Measurements from ENCODE around the gene APOH. TPM values are rescaled to one million over a fixed set of nuclear protein-coding genes. Genes with fewer than 3 reads are reported as not detected.

APOH gene
- total and polyA plus RNA-seq, 5 donors, result 0.11 to 1.3 TPM; not detected in 3

DNA sequence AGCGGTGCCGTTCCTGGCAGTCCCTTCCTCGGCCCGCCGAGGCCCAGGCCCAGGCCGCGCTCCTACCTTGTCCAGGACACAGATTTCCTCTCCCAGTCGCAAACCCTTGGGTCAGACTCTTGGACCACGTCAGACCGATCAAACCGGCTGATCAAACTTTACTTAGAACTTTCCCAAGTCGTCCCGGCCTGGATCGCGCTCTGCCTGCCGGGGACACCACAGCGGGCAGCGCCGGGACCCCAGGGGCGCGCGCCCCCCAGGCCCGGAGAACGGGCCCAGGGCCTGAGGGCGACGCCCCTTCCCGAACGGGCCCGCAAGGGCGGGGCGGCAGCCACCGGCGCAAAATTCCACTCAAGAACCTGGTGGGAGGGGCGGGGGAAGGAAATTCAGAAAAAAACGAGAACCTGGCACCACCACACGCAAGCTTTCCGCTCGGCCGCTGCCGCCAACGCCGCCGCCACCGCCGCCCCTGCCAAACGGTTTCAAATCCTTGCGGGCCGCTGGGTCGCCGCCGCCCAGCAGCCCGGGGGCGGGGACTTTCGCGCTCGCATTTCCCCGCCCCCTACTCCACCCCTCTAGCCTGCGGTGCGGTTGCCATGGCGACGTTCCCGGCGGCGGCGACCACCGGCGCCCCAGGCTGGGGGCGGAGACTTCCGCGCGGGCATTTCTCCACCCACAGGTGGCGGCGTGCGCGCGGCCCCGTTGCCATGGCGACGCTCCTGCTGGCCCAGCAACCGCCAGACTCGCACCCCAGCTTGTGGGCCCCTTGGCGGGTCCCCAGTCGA, 37.4 kb downstream of the APOH start, which contains the start of gene CEP112:
CEP112 (minus strand) TSS at position 541 of the 785 bp plus-strand sequence.
- Histone ChIP-seq H3K9me3 (ENCODE audit: control insufficient read depth, low read length) (no peaks in the 10 kb centered on the region), H3K4me1 (ENCODE audit: control insufficient read depth, insufficient read depth, low read length) (no peaks in the 10 kb centered on the region), H3K27me3 (ENCODE audit: control insufficient read depth, insufficient read depth) (no peaks in the 10 kb centered on the region), H3K27ac (ENCODE audit: low read length) (peak within 1 kb of the TSS; percentile 66), H3K4me3 (ENCODE audit: low read length) (peak within 1 kb of the TSS; percentile 82)
- ATAC-seq, result peak; percentile 94
- WGBS, result under 1% methylated on average over 83 of the region's 83 CpGs
- DNase-seq, result peak; percentile 85 to 92 (median 92)
- intact Hi-C loops (cut with DNase I), result no loop called here

DNA sequence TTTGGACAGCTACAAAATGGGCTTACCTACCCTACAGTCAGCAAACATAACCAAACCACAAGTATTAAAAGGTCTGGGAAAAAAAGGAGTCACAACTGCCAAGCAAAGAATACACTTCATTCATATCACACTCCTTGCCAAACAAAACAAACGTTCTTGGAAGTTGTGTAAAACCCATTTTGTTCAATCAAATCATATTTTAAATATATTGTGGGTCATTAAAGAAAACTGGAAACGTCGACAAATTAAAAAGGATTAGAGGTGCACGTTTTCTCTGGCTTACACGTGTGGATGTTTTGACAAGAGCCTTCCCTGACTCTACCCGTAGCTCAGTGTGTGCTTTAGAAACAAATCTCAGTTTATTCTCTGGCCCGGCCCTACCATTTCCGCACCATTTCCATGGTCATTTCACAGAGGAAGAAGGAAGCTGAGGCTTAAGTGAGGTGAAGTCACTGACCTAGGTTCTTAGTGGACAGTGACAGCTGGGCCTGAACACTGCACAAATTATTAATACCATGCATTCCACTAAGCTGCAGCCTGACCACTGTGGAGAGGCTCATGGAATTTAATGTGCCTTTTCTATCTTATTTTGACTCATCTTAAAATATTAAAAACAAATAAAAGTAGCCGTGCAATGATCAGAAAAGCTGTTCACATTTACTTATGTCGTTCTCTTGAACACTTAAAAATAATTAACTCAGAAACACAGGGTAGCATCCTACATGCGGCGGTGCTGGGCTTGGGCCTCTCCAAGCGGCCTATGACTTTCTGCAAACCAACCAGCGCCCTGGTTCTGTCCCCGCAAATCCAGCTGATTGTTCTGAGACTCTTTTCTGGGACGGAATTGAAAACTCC, 38.2 kb downstream of the APOH start:
- DNase-seq, result peak in 1 of 3 donors; percentile 52
- intact Hi-C loops (cut with DNase I), result no loop called here
- WGBS, result 14% methylated on average over 16 of the region's 16 CpGs
- Histone ChIP-seq H3K4me1 (ENCODE audit: control insufficient read depth, insufficient read depth, low read length) (no peaks in the 10 kb centered on the region), H3K9me3 (ENCODE audit: control insufficient read depth, low read length) (no peaks in the 10 kb centered on the region), H3K4me3 (ENCODE audit: low read length) (peak overlapping the region; percentile 82), H3K27me3 (ENCODE audit: control insufficient read depth, insufficient read depth) (no peaks in the 10 kb centered on the region), H3K27ac (ENCODE audit: low read length) (peak overlapping the region; percentile 66)
- ATAC-seq, result peak; percentile 47 to 66

DNA sequence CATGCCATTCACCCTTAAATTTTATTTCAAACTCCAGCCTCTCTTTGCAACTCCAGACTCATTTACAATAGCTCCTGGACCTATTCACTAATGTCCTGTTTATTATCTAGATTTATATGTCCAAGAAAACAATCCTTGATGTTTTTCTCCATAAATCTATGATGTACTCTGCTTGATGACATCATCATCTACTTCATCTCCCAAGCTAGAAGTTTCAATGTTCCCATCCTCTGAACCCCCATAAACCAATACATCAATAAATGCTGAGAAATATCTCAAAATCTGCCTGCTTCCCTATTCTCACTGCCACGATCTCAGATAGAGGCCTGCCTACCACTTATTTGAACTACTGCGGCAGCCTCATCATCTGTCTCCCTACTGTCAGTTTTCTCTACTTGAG, 41.5 kb downstream of the APOH start:
- no peak overlapping the region for H3K4me3 ChIP-seq (ENCODE audit: low read length)
- WGBS, result 97% methylated on average over 2 of the region's 2 CpGs
- ATAC-seq, result no peak
- no peaks in the 10 kb centered on the region for H3K9me3 ChIP-seq (ENCODE audit: control insufficient read depth, low read length)
- no peak overlapping the region for H3K27ac ChIP-seq (ENCODE audit: low read length)
- intact Hi-C loops (cut with DNase I), result no loop called here
- no peaks in the 10 kb centered on the region for H3K4me1 ChIP-seq (ENCODE audit: control insufficient read depth, insufficient read depth, low read length)
- no peak for DNase-seq
- no peaks in the 10 kb centered on the region for H3K27me3 ChIP-seq (ENCODE audit: control insufficient read depth, insufficient read depth)

DNA sequence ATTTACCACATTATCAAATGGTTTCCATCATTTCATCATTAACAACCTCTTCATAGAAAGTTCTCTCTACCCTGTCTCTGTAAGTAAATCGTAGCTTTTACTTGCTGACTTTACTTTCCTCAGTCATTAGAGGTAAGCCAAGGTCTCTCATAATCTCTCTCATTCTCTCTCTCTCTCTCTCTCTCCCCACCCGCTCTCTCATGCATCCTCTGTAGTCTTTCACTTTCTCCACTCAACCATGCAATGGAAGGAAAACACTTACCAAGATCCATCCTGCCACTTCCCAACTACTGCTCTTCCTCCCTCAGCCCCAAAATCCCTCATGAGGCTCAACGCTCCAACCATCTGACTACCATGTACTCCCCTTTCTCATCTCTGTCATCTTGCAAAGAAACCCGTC, 43.4 kb downstream of the APOH start:
- Histone ChIP-seq H3K4me1 (ENCODE audit: control insufficient read depth, insufficient read depth, low read length) (no peaks in the 10 kb centered on the region), H3K9me3 (ENCODE audit: control insufficient read depth, low read length) (no peaks in the 10 kb centered on the region), H3K27me3 (ENCODE audit: control insufficient read depth, insufficient read depth) (no peaks in the 10 kb centered on the region), H3K4me3 (ENCODE audit: low read length) (no peak overlapping the region), H3K27ac (ENCODE audit: low read length) (no peak overlapping the region)
- DNase-seq, result no peak
- ATAC-seq, result no peak
- intact Hi-C loops (cut with DNase I), result no loop called here
- WGBS, result 98% methylated on average over 4 of the region's 4 CpGs

DNA sequence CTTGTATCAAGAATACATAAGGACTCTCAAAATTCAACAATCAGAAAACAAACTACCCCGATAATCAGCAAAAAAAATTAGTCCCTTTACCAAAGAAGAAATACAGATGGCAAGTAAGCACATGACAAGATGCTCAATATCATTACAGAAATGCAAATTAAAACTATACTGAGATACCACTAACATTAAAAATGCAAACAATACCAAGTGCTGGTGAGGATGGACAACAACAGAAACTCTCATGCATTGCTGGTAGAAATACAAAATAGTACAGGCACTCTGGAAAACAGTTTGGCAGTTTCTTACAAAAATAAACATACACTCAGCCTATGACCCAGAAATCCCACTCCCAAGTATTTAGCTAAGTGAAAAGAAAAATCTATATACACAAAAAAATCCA, 44.8 kb downstream of the APOH start:
- WGBS, result 100% methylated on average over 1 of the region's 1 CpG
- intact Hi-C loops (cut with DNase I), result no loop called here
- Histone ChIP-seq H3K27me3 (ENCODE audit: control insufficient read depth, insufficient read depth) (no peaks in the 10 kb centered on the region), H3K27ac (ENCODE audit: low read length) (no peak overlapping the region), H3K9me3 (ENCODE audit: control insufficient read depth, low read length) (no peaks in the 10 kb centered on the region), H3K4me1 (ENCODE audit: control insufficient read depth, insufficient read depth, low read length) (no peaks in the 10 kb centered on the region), H3K4me3 (ENCODE audit: low read length) (no peak overlapping the region)
- no peak for DNase-seq
- ATAC-seq, result no peak

DNA sequence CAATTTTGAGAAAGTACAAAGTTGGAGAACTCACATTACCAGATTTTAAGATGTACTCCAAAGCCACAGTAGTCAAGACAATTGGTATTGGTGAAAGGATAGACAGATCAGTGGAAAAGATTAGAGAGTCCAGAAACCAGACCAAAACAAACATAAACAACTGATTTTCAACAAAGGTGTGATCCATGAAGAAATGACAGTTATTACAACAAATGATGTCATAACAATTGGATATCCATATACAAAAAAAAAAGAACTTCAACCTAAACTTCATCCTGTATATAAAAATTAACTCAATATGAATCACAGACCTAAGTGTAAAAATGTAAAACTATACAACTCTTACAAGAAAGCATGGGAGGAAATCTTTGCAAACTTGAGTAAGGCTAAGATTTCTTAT, 45.7 kb downstream of the APOH start:
- intact Hi-C loops (cut with DNase I), result no loop called here
- H3K27ac ChIP-seq (ENCODE audit: low read length), result no peak overlapping the region
- no peaks in the 10 kb centered on the region for H3K27me3 ChIP-seq (ENCODE audit: control insufficient read depth, insufficient read depth)
- no peak overlapping the region for H3K4me3 ChIP-seq (ENCODE audit: low read length)
- no peak for DNase-seq
- no peak for ATAC-seq
- no peaks in the 10 kb centered on the region for H3K9me3 ChIP-seq (ENCODE audit: control insufficient read depth, low read length)
- H3K4me1 ChIP-seq (ENCODE audit: control insufficient read depth, insufficient read depth, low read length), result no peaks in the 10 kb centered on the region

DNA sequence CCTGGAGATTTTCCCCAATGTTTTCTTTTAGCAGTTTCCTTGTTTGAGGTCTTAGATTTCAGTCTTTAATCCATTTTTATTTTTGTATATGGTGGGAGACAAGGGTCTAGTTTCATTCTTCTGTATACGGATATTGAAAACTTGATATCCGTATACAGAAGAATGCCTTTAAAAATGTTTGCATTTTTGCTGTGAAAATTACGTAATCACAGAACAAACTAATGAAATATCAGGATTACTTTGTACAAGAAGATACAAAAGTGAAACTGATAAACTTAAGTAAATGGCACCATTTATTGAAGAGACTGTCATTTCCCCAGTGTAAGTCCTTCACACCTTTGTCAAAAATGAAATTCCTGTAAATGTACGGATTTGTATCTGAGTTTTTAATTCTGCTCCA, 50.6 kb downstream of the APOH start:
- no peak overlapping the region for H3K27ac ChIP-seq (ENCODE audit: low read length)
- no peak overlapping the region for H3K4me3 ChIP-seq (ENCODE audit: low read length)
- no peak for DNase-seq
- H3K9me3 ChIP-seq (ENCODE audit: control insufficient read depth, low read length), result no peaks in the 10 kb centered on the region
- 98% methylated on average over 4 of the region's 4 CpGs for WGBS
- no peak for ATAC-seq
- H3K4me1 ChIP-seq (ENCODE audit: control insufficient read depth, insufficient read depth, low read length), result no peaks in the 10 kb centered on the region
- intact Hi-C loops (cut with DNase I), result loop anchor here in 1 of 4 donors (10.0 kb wide), 1 partner anchor 904 kb away; no protein-coding TSS in a partner anchor
- H3K27me3 ChIP-seq (ENCODE audit: control insufficient read depth, insufficient read depth), result no peaks in the 10 kb centered on the region

DNA sequence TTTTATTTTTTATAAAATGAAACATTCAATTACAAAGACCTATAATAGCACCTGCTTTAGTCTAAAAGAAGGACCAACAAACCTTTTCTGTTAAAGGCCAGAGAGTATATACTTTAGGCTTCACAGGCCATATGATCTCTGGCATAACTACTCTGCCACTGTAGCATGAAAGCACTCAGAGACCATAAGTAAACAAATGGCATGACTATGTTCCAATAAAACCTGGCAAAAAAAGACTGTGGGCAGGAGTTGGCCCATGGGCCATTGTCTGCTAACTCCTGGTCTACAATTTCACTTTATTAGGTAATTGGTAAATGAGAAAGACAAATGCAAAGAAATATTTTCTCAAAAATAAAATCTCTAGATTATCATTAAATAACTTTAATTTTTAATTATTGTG, 52.2 kb downstream of the APOH start:
- Histone ChIP-seq H3K27me3 (ENCODE audit: control insufficient read depth, insufficient read depth) (no peaks in the 10 kb centered on the region), H3K27ac (ENCODE audit: low read length) (no peak overlapping the region), H3K9me3 (ENCODE audit: control insufficient read depth, low read length) (no peaks in the 10 kb centered on the region), H3K4me1 (ENCODE audit: control insufficient read depth, insufficient read depth, low read length) (no peaks in the 10 kb centered on the region), H3K4me3 (ENCODE audit: low read length) (no peak overlapping the region)
- intact Hi-C loops (cut with DNase I), result loop anchor here in 1 of 4 donors (10.0 kb wide), 1 partner anchor 902 kb away; no protein-coding TSS in a partner anchor
- no peak for ATAC-seq
- no peak for DNase-seq

DNA sequence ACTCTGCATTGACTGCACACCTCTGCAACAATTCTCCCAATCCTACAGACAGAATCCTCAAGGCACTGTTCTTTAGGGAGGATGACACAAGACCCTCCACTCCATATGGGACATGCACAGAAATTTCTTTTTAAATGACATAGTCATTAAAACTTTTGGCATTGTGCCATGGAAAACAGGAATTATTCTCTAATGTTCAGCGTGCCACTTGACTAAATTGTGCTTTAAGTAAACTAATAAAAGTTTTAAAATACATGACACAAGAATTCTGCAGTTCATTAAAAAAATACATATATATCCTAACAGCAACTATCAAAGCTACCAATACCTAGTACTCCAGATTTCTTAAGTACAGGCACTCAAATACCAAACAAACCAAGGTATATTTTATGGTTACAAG, 53.3 kb downstream of the APOH start:
- H3K4me1 ChIP-seq (ENCODE audit: control insufficient read depth, insufficient read depth, low read length), result no peaks in the 10 kb centered on the region
- no peak overlapping the region for H3K27ac ChIP-seq (ENCODE audit: low read length)
- intact Hi-C loops (cut with DNase I), result loop anchor here in 1 of 4 donors (10.0 kb wide), 1 partner anchor 901 kb away; no protein-coding TSS in a partner anchor
- no peak overlapping the region for H3K4me3 ChIP-seq (ENCODE audit: low read length)
- 40% methylated on average over 1 of the region's 1 CpG for WGBS
- no peaks in the 10 kb centered on the region for H3K27me3 ChIP-seq (ENCODE audit: control insufficient read depth, insufficient read depth)
- DNase-seq (no peak), ATAC-seq (no peak)
- H3K9me3 ChIP-seq (ENCODE audit: control insufficient read depth, low read length), result no peaks in the 10 kb centered on the region

DNA sequence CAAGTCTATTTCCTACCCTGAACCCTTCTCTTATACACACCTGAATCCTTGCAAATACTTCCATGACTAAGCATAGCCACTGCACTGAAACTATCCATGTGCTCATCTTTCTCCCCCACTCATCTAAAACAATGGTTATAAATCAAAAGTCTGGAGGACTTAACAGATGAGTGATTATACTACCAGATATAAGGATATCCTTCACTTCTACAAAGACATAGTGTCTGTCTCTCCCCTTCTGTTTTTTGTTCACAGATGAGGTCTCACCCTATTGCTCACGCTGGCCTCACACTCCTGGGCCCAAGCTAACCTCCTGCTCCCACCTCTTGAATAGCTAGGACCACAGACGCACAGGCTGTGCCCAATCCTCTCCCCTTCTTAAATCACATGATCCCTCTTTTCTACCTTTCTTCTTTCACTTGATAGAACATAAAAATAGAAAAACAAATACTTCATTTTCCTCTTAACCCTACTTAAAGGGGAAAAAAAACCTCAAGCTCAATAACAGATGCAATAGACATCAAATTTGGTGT, 56.5 kb downstream of the APOH start:
- intact Hi-C loops (cut with DNase I), result loop anchor here in 1 of 4 donors (10.0 kb wide), 1 partner anchor 898 kb away; no protein-coding TSS in a partner anchor
- Histone ChIP-seq H3K27me3 (ENCODE audit: control insufficient read depth, insufficient read depth) (no peaks in the 10 kb centered on the region), H3K4me3 (ENCODE audit: low read length) (no peak overlapping the region), H3K9me3 (ENCODE audit: control insufficient read depth, low read length) (no peaks in the 10 kb centered on the region), H3K27ac (ENCODE audit: low read length) (no peak overlapping the region), H3K4me1 (ENCODE audit: control insufficient read depth, insufficient read depth, low read length) (no peaks in the 10 kb centered on the region)
- DNase-seq (no peak), ATAC-seq (no peak)
- WGBS, result 43% methylated on average over 2 of the region's 2 CpGs

DNA sequence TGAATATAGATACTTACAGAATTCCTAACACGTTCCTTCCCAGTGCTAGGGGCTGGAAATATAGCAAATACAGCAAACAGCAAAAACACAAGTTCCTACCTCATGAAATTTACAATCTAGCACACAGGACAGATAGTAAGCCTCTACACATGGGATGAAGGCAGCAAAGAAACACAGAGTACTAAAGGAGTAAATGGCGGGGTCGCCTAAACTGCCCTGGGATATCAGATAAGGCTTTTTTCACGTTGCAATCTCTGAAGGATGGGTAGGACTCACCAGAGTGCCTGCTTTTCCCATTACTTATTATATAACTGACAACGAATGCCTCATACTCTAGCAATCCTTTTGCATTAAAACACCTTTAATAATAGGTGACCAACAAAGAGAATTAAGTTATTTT, 57.1 kb downstream of the APOH start:
- Histone ChIP-seq H3K27ac (ENCODE audit: low read length) (peak overlapping the region; percentile 68), H3K4me3 (ENCODE audit: low read length) (no peak overlapping the region), H3K4me1 (ENCODE audit: control insufficient read depth, insufficient read depth, low read length) (no peaks in the 10 kb centered on the region), H3K9me3 (ENCODE audit: control insufficient read depth, low read length) (no peaks in the 10 kb centered on the region), H3K27me3 (ENCODE audit: control insufficient read depth, insufficient read depth) (no peaks in the 10 kb centered on the region)
- DNase-seq (no peak), ATAC-seq (no peak)
- intact Hi-C loops (cut with DNase I), result loop anchor here in 1 of 4 donors (10.0 kb wide), 1 partner anchor 897 kb away; no protein-coding TSS in a partner anchor
- WGBS, result 58% methylated on average over 5 of the region's 5 CpGs

Measured in right cardiac atrium (tissue), 5 donors.